Measurements from ENCODE around the gene PRND. TPM values are rescaled to one million over a fixed set of nuclear protein-coding genes. Genes with fewer than 3 reads are reported as not detected.

Gene PRND, protein sequence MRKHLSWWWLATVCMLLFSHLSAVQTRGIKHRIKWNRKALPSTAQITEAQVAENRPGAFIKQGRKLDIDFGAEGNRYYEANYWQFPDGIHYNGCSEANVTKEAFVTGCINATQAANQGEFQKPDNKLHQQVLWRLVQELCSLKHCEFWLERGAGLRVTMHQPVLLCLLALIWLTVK
- total RNA-seq (2021; fragmentation: NEBNext Ultra II Directional; extraction: Animal tissue kit (Norgen Biotek cat#: 25700)) (0.08 and 0.11 TPM in 2 replicates), polyA plus RNA-seq (2011; rRNA removed) (0.03 and 0.09 TPM in 2 replicates), polyA minus RNA-seq (2011; rRNA and poly(A)+ RNA removed) (0.05 and 0.06 TPM in 2 replicates)
- polyA plus RNA-seq (2011; cell fraction: cytosol; rRNA removed): 0.05 TPM
- polyA plus RNA-seq (2011; cell fraction: nucleus; rRNA removed): 0.09 TPM
- 0.14 to 0.17 TPM in 2 of 4 replicates, not detected in the others for polyA plus RNA-seq (2012, experiment 1 of 2)
- polyA plus RNA-seq (2012, experiment 2 of 2): not detected
- 0.04 TPM for polyA plus RNA-seq (2013, experiment 1 of 2)
- polyA plus RNA-seq (2013, experiment 2 of 2): 0.06 TPM
- polyA minus RNA-seq (2011; cell fraction: cytosol; rRNA and poly(A)+ RNA removed): not detected
- not detected for polyA minus RNA-seq (2011; cell fraction: nucleus; rRNA and poly(A)+ RNA removed)
- long read RNA-seq, experiment 1: 0 reads
- long read RNA-seq, experiment 2: 0 reads

DNA sequence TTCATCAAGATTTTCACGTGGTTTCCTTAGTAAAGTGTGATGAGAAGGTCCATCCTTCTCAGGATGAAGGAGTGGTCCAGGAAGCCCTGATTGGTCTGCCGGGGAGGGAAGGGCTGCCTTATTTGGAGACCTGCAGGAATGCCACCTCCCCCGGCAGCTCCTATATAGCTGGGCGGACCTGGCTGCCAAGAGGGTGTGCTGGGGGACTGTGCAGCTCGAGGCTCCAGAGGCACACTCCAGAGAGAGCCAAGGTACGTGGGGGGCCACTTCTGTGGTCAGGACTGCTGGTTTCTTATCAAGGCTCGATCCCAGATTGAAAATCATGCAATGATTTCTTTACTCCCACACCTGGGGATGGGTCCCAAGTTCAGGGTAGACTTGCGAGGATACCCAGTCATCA, at the start of gene PRND:
PRND (plus strand) TSS at position 191 of the 400 bp plus-strand sequence. CDS start 2,643 bp downstream, outside the sequence.
- no peak for DNase-seq (ENCODE audit: low read depth in 1 of 2, low spot score in 2 of 2)
- no peak for FAIRE-seq
- no peak for TF ChIP-seq ZNF274 (IDR thresholded peaks at IDR 0.05; ENCODE audit: borderline replicate concordance, extremely low read depth, low read length)
- TF ChIP-seq, protein P1, sequence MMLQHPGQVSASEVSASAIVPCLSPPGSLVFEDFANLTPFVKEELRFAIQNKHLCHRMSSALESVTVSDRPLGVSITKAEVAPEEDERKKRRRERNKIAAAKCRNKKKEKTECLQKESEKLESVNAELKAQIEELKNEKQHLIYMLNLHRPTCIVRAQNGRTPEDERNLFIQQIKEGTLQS (IDR thresholded peaks at IDR 0.05; ENCODE audit: insufficient read depth, low read depth, low read length): no peak
- no peak for TF ChIP-seq RNF2 (IDR thresholded peaks at IDR 0.05; ENCODE audit: borderline replicate concordance, low read depth, low read length, missing control alignments, poor library complexity, severe bottlenecking)
- TF ChIP-seq SIN3A (conservative IDR thresholded peaks at IDR 0.05 in 1 of 2, IDR thresholded peaks at IDR 0.05 in 1 of 2; ENCODE audit: low read depth in 1 of 2, low read length in 2 of 2): no peak
- TF ChIP-seq NRF1 (IDR thresholded peaks at IDR 0.05; ENCODE audit: low read depth, low read length): no peak
- TF ChIP-seq RBBP5 (IDR thresholded peaks at IDR 0.05; ENCODE audit: borderline replicate concordance, low read depth, low read length): no peak
- no peak for TF ChIP-seq TCF12 (IDR thresholded peaks at IDR 0.05; ENCODE audit: low read depth, low read length)
- TF ChIP-seq KDM4A (IDR thresholded peaks at IDR 0.05; ENCODE audit: low read depth, low read length, severe bottlenecking): no peak
- no peak for TF ChIP-seq SIX5 (IDR thresholded peaks at IDR 0.05; ENCODE audit: low read depth, low read length)

More for the DNA sequence above, at the start of gene PRND:
- no peak within 1 kb of the TSS for H3K9ac ChIP-seq (replicated peaks in 1 of 4; ENCODE audit: extremely low read depth in 1 of 4, low read depth in 3 of 4, low read length in 3 of 4)
- H3K4ac ChIP-seq (replicated peaks; ENCODE audit: insufficient read length, low read depth, low read length): no peak within 1 kb of the TSS
- H3K4me1 ChIP-seq (replicated peaks in 1 of 4; ENCODE audit: control insufficient read depth in 3 of 4, insufficient read depth in 4 of 4, low read length in 3 of 4): peaks cover 3 to 9% (median 5%) of the 10 kb centered on the region in 4 experiments
- ChIA-PET POLR2A (ENCODE audit: partially characterized antibody) (interaction anchor here (1.0 kb wide), 1 partner anchor 33 kb away, joined by 3 read pairs; no protein-coding TSS in a partner anchor), CTCF (ENCODE audit: partially characterized antibody) (interaction anchor here (0.6 to 9.6 kb wide), 11 partner anchors 19 to 136 kb away, joined by 3 to 104 read pairs (median 3); no protein-coding TSS in a partner anchor)
- peak within 1 kb of the TSS in 1 of 2 experiments; percentile 53; a peak in 2 of 4 replicates for H3K4me2 ChIP-seq (ENCODE audit: insufficient read depth in 1 of 2, low read depth in 2 of 2, low read length in 2 of 2)
- H2BK15ac ChIP-seq (ENCODE audit: low read length): 0 out of 2 replicates have a peak within 1 kb of the TSS, but pooled peaks have one; percentile 32
- H2BK12ac ChIP-seq (ENCODE audit: low read depth, low read length): no peak within 1 kb of the TSS
- H2AFZ ChIP-seq (ENCODE audit: low read length): peak within 1 kb of the TSS; percentile 96
- H2AK5ac ChIP-seq (ENCODE audit: low read depth, low read length): no peak within 1 kb of the TSS
- no peak within 1 kb of the TSS for H2BK20ac ChIP-seq (ENCODE audit: low read length)
- H3K27ac ChIP-seq (ENCODE audit: low read depth, low read length): no peak within 1 kb of the TSS
- no peaks in the 10 kb centered on the region; a peak in 1 of 4 replicates for H3K9me3 ChIP-seq (ENCODE audit: insufficient read depth in 2 of 2, low read depth in 1 of 2, low read length in 1 of 2)
- H3K56ac ChIP-seq (replicated peaks; ENCODE audit: insufficient read length, low read depth, low read length): no peak within 1 kb of the TSS
- no peaks in the 10 kb centered on the region for H3K79me2 ChIP-seq (ENCODE audit: control insufficient read depth in 1 of 2, insufficient read depth in 2 of 2, low read length in 2 of 2)
- H3K23me2 ChIP-seq (ENCODE audit: low read depth, low read length): no peaks in the 10 kb centered on the region
- H4K20me1 ChIP-seq (replicated peaks in 1 of 2; ENCODE audit: control insufficient read depth in 1 of 2, insufficient read depth in 2 of 2, low read length in 2 of 2): no peaks in the 10 kb centered on the region
- H4K5ac ChIP-seq (ENCODE audit: insufficient read length, low read depth, low read length): no peak within 1 kb of the TSS
- peak within 1 kb of the TSS; percentile 45; the same call in 1 of the 2 replicates for H4K8ac ChIP-seq (ENCODE audit: extremely low read depth, insufficient read depth, low read length)
- H3K4me3 ChIP-seq (ENCODE audit: extremely low read depth in 1 of 4, insufficient read depth in 2 of 4, low read depth in 3 of 4, low read length in 4 of 4): no peak within 1 kb of the TSS
- H3K79me1 ChIP-seq (ENCODE audit: low read depth, low read length): no peaks in the 10 kb centered on the region
- no peak within 1 kb of the TSS for H3K14ac ChIP-seq (ENCODE audit: insufficient read length)
- no peaks in the 10 kb centered on the region; a peak in 1 of 8 replicates for H3K36me3 ChIP-seq (ENCODE audit: control insufficient read depth in 2 of 4, insufficient read depth in 4 of 4, low read length in 3 of 4)
- H2BK120ac ChIP-seq (replicated peaks; ENCODE audit: low read depth, low read length): no peak within 1 kb of the TSS
- no peak within 1 kb of the TSS for H3K23ac ChIP-seq (ENCODE audit: insufficient read length)
- H2BK5ac ChIP-seq (ENCODE audit: low read depth, low read length): peak within 1 kb of the TSS; percentile 20; the same call in 1 of the 2 replicates
- H4K91ac ChIP-seq (replicated peaks; ENCODE audit: insufficient read length, low read length): no peak within 1 kb of the TSS
- H3K27me3 ChIP-seq (replicated peaks in 1 of 4; ENCODE audit: control insufficient read depth in 3 of 4, extremely low read depth in 1 of 4, insufficient read depth in 3 of 4, low read length in 3 of 4): no peaks in the 10 kb centered on the region
- no peak within 1 kb of the TSS for H3K18ac ChIP-seq (ENCODE audit: extremely low read depth, low read length)
- WGBS, 2 experiments (ENCODE audit: extremely low coverage in 1 of 2, insufficient coverage in 1 of 2, insufficient read length in 1 of 2, insufficient replicate concordance in 2 of 2, low coverage in 1 of 2, low lambda C conversion rate in 2 of 2, missing lambda C conversion rate in 1 of 2): 76% methylated on average over 8 of the region's 8 CpGs; no CpG with 5 or more reads in 1 of the 2 experiments
